GM12873 (cell line): ENCODE results near the gene CAVIN2.

Experiments
- TF ChIP-seq, protein P1 (sequence below): IDR thresholded peaks from 2 replicates; pipeline ENCODE4 v1.5.1; 2012; ENCODE audit warnings: low read depth, mild to moderate bottlenecking, moderate library complexity, low read length, control low read depth; ENCODE audit not compliant: insufficient read depth; ENCODE audit errors: missing control alignments

Gene CAVIN2

GRCh38 chr2:191863988-191864387, 17.1 kb upstream of the CAVIN2 start:
- TF ChIP-seq, protein P1, sequence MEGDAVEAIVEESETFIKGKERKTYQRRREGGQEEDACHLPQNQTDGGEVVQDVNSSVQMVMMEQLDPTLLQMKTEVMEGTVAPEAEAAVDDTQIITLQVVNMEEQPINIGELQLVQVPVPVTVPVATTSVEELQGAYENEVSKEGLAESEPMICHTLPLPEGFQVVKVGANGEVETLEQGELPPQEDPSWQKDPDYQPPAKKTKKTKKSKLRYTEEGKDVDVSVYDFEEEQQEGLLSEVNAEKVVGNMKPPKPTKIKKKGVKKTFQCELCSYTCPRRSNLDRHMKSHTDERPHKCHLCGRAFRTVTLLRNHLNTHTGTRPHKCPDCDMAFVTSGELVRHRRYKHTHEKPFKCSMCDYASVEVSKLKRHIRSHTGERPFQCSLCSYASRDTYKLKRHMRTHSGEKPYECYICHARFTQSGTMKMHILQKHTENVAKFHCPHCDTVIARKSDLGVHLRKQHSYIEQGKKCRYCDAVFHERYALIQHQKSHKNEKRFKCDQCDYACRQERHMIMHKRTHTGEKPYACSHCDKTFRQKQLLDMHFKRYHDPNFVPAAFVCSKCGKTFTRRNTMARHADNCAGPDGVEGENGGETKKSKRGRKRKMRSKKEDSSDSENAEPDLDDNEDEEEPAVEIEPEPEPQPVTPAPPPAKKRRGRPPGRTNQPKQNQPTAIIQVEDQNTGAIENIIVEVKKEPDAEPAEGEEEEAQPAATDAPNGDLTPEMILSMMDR = no peak

DNA sequence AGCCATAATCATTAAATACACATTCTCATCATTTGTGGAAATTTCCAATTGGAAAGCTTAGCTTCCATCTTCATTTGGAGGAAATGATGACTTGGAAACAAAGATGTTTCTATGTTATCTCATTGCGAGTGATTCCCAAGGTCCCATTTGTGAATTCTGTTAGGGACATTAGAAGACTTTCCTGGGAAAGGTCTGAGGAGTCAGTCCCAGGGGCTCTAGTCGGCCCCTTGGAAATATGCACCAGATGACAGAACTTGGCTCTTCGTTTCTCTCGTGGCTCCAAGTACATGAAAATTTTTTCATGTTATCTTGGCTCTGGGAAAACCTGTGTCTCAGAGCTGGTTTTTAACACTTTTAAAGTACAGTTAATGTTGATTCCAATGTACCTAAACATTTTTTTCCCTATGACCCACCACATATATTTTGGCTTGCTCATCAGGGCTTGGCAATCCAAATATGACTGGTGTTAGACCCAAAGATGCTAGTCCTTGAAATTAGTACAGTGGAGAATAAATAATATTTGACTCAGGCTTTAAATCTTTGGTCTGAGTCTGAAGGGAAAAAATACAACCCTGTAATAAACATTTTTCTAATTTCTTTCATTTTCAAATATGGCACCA, 15.4 kb upstream of the CAVIN2 start:
- TF ChIP-seq, protein P1 = no peak

DNA sequence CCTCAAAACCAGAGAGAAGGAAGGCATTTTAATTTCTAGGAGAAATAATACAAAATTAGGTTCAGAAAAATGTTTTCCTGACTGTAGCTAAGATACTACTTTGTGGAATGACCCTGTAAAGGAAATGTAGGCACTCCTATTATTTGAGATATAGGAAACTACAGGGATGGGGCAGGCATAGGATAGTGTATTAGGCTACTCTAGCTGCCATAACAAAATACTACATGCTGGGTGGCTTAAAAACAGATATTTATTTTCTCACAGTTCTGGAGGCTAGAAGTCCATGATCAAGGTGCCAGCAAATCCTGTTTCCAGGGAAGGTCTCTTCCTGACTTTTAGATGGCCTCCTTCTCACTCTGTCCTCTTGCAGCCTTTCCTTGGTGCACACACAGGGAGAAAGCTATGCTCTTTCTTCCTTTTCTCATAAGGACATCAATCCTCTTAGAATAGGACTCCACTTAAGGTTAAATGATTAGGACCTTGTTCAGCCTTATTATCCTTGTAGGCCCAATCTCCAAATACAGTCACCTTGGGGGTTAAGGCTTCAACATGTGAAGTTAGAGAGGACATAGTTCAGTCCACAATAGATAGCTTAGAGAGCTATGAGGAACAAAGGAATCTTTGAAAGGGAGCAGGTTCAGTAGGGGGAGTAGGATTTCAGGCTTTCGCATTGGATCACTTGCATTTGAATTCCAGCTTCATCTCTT, 14.0 kb upstream of the CAVIN2 start:
- TF ChIP-seq, protein P1 = no peak

DNA sequence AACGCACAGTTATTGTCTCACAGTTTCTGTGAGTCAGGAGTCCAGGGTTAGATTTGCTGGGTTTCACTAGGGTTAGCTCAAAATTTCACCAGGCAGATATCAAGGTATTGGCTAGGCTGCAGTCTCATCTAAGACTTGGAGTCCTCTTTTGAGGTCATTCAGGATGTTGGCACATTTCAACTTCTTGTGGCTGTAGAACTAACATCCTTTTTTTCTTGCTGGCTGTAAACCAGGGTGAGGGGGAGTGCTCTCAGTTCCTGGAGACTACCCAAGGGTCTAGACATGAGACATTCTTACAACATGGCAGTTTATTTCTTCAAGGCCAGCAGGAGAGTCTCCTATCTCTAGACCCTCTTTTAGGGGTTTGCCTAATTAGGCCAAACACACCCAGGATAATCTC, 12.8 kb upstream of the CAVIN2 start:
- TF ChIP-seq, protein P1 = no peak

DNA sequence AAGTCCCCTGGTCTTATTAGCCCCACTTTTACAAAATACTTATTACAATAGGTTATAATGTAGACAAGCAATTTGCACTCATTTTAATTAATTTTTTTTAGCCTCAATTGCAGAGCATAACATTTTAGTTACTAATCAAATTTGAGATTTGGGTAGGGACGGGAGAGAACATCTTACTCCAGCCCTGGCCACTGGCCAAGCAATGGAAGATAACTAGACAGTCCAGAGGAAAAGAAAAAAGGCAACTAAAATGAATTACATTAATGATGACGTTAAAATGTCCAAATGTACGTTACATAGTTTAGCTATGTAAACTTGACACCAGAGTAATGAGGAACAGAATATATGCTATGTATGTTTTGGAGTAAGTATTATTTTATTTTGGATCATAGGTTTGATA, 11.0 kb upstream of the CAVIN2 start:
- TF ChIP-seq, protein P1 = no peak

- TF ChIP-seq, protein P1 = no peak
These were observed 10.4 kb upstream of the CAVIN2 start for GRCh38 chr2:191857259-191857805.

DNA sequence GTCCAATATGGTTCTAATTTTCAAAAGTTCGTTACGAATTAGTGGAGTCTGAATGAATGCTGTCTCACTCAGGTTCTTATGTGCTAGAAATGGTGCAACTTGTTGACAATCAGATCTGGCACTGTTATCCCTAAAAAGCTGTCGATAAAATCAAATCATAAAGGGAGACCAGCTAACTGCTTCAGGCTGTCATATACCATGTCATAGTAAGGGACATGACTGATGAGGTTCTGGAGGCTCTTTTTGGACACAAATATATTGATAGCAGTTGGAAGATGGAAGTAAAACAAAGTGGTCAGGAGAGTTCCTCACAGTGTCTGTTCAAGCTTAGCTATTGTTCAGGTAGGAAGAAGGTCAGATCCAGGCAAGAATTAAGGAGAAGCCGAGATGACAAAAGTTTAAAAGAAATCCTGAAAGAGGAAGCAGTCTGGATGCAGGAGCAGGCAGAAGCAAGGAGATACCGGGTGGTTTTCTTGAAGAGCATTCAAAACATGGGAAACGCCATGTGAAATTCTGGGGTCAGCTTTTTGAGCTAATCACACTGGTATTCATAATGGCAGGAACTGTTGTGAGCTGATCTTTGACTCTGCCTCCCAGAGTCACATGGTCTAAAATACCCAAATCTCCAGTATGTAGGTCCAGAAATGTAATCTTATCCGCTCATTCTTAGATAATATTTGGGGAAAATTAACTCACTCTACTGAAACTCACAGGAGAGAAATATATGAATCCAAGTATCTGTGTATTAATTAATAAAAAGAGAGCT, 9.4 kb upstream of the CAVIN2 start:
- TF ChIP-seq, protein P1 = no peak
